HEK293T (cell line): ENCODE measurements around the gene CDH15.

Experiments
- CTCF ChIA-PET: fragments of 350-600 bp; formaldehyde crosslinking; extraction: SDS; loops from one replicate; lab custom pipeline; 2021; ENCODE audit warnings: antibody characterized with exemption, inconsistent platforms; lab: Yijun Ruan, JAX
- POLR2A ChIA-PET: fragments of 350-600 bp; formaldehyde crosslinking; extraction: SDS; loops from one replicate; lab custom pipeline; 2020; ENCODE audit warnings: antibody characterized with exemption, inconsistent platforms; lab: Yijun Ruan, JAX
- DNase-seq: peaks from one replicate; pipeline ENCODE4 v3.0.0; 2012; ENCODE audit warnings: mixed read lengths; ENCODE audit errors: extremely low spot score
- ARNT ChIP-seq: fragments of 450-650 bp; IDR thresholded peaks from 2 replicates; pipeline ENCODE4 v1.6.1; 2017; ENCODE audit warnings: mild to moderate bottlenecking
- BHLHE40 ChIP-seq: fragments of 450-650 bp; IDR thresholded peaks from 2 replicates; pipeline ENCODE4 v1.6.1; 2016; ENCODE audit warnings: mild to moderate bottlenecking, moderate library complexity, borderline replicate concordance
- CTBP1 ChIP-seq: fragments of 450-650 bp; IDR thresholded peaks from 2 replicates; pipeline ENCODE4 v1.6.1; 2016; ENCODE audit warnings: borderline replicate concordance
- ELF4 ChIP-seq: fragments of 450-650 bp; IDR thresholded peaks from 2 replicates; pipeline ENCODE4 v1.6.1; 2017; ENCODE audit warnings: antibody characterized with exemption
- FOXA1 ChIP-seq: fragments of 450-650 bp; IDR thresholded peaks from 2 replicates; pipeline ENCODE4 v1.6.1; 2016; ENCODE audit warnings: mild to moderate bottlenecking
- FOXK2 ChIP-seq: fragments of 450-650 bp; IDR thresholded peaks from 2 replicates; pipeline ENCODE4 v1.6.1; 2016; ENCODE audit warnings: mild to moderate bottlenecking
- FOXM1 ChIP-seq: fragments of 450-650 bp; IDR thresholded peaks from 2 replicates; pipeline ENCODE4 v1.6.1; 2017; ENCODE audit warnings: mild to moderate bottlenecking, borderline replicate concordance
- HDGF ChIP-seq: fragments of 450-650 bp; IDR thresholded peaks from 2 replicates; pipeline ENCODE4 v1.6.1; 2017; ENCODE audit warnings: antibody characterized with exemption, borderline replicate concordance
- L3MBTL2 ChIP-seq: fragments of 450-650 bp; conservative IDR thresholded peaks from 2 replicates; pipeline ENCODE4 v1.6.1; 2016; ENCODE audit warnings: mild to moderate bottlenecking
- LEF1 ChIP-seq: fragments of 450-650 bp; IDR thresholded peaks from 2 replicates; pipeline ENCODE4 v1.6.1; 2017; ENCODE audit warnings: mild to moderate bottlenecking, borderline replicate concordance
- NFRKB ChIP-seq: fragments of 450-650 bp; IDR thresholded peaks from 2 replicates; pipeline ENCODE4 v1.6.1; 2016; ENCODE audit warnings: mild to moderate bottlenecking, moderate library complexity
- SP1 ChIP-seq: fragments of 450-650 bp; IDR thresholded peaks from 2 replicates; pipeline ENCODE4 v1.6.1; 2017
- SUZ12 ChIP-seq: fragments of 450-650 bp; IDR thresholded peaks from 2 replicates; pipeline ENCODE4 v1.6.1; 2016; ENCODE audit warnings: mild to moderate bottlenecking
- TARDBP ChIP-seq: fragments of 450-650 bp; IDR thresholded peaks from 2 replicates; pipeline ENCODE4 v1.6.1; 2016
- ZNF384 ChIP-seq: fragments of 450-650 bp; IDR thresholded peaks from 2 replicates; pipeline ENCODE4 v1.6.1; 2016
- TF ChIP-seq, protein P1 (sequence below): fragments of 450-650 bp; IDR thresholded peaks from 2 replicates; pipeline ENCODE4 v1.6.1; 2016

Gene CDH15

DNA sequence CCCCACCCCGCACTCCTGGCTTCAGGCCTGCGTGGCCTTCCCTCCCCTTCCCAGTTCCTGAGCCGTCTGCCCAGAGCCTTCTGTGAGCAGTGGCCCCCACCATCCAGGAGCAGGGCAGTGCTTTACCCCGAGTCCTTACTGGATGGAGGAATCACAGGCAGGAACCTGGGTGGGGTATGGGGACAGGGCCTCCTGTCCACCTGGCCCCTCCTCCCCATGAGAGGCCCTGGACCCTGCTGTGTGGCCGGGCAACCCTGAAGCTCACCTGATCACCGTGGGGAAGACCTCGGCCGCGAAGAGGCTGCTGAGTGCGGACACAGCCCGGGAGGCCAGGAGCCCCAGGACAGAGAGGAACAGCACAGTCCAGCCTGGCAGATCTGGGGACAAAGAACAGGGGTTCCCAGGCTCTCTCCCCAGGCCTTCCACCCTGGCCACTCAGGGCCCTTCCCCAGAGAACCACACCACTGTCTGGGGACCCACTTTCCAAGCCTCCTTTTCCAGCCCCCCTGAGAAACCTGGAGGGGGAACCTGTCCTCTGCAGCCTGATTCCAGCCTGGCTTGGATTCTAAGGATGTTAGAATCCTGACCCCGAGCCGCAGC, 25.6 kb downstream of the CDH15 start:
- no peak for DNase-seq
- ChIA-PET CTCF (no interaction called here), POLR2A (interaction anchor here (1.9 kb wide), 1 partner anchor 20 kb away, joined by 6 read pairs; the partner anchor contains the start of gene ZNF778)
- TF ChIP-seq L3MBTL2 (no peak), CTBP1 (no peak), FOXM1 (no peak), SP1 (no peak), ARNT (no peak), ZNF384 (no peak), TARDBP (no peak), FOXA1 (no peak), LEF1 (no peak), SUZ12 (no peak), BHLHE40 (no peak), NFRKB (no peak), FOXK2 (no peak), ELF4 (no peak), HDGF (no peak)
- TF ChIP-seq, protein P1, sequence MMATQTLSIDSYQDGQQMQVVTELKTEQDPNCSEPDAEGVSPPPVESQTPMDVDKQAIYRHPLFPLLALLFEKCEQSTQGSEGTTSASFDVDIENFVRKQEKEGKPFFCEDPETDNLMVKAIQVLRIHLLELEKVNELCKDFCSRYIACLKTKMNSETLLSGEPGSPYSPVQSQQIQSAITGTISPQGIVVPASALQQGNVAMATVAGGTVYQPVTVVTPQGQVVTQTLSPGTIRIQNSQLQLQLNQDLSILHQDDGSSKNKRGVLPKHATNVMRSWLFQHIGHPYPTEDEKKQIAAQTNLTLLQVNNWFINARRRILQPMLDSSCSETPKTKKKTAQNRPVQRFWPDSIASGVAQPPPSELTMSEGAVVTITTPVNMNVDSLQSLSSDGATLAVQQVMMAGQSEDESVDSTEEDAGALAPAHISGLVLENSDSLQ, result no peak

- POLR2A ChIA-PET, result interaction anchor here (1.9 kb wide), 1 partner anchor 20 kb away, joined by 6 read pairs; the partner anchor contains the start of gene ZNF778
- TF ChIP-seq LEF1 (no peak), BHLHE40 (no peak), CTBP1 (no peak), ARNT (no peak), ZNF384 (no peak), FOXK2 (no peak), L3MBTL2 (no peak), FOXM1 (no peak), NFRKB (no peak), HDGF (no peak), SP1 (no peak)
- DNase-seq, result no peak
- CTCF ChIA-PET, result no interaction called here
These were observed 26.3 kb downstream of the CDH15 start for GRCh38 chr16:89197633-89198416.

DNA sequence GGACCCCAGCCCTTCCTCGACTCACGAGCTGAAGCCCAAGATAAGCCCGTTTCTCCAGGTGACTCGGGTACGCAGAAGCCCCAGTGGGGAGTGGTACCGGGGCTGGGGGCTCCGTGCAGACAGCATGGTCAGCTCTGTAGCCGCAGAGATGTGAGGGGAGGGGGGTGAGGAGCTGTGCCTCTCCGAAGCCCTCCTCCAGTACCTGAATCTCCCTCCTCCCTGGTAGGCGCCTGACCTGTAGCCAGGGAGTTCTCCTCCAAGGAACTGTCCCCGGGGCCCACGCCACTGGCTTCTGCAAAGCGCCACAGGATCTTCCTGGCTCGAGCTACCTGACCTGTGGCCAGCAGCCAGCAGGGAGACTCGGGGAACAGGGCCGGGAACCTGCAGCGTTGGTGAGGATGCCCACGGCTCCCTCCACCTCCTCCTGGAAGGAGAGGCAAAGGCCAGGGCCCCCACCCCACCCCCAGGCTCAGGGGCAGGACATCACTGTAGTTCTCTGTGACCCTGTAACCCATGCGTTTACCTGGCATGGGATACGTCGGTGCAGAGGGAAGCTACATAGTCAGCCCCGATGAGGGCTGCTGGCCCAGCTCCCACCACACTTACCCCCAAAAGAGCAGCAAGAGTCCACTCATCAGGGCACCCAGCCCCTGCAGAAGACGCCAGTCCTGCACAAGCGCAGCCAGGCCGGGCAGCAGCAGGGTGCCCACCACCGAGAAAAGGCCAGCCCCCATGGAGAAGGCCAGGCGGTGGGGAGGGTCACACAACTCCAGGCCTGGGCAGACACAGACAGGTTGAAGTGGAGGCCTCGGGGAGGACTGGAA, 27.1 kb downstream of the CDH15 start:
- TF ChIP-seq TARDBP (no peak), SUZ12 (no peak), HDGF (no peak), LEF1 (no peak), ARNT (no peak), BHLHE40 (no peak), CTBP1 (no peak)
- TF ChIP-seq, protein P1, result no peak
- ChIA-PET POLR2A (interaction anchor here (1.9 kb wide), 1 partner anchor 19 kb away, joined by 6 read pairs; the partner anchor contains the start of gene ZNF778), CTCF (no interaction called here)
- no peak for DNase-seq

DNA sequence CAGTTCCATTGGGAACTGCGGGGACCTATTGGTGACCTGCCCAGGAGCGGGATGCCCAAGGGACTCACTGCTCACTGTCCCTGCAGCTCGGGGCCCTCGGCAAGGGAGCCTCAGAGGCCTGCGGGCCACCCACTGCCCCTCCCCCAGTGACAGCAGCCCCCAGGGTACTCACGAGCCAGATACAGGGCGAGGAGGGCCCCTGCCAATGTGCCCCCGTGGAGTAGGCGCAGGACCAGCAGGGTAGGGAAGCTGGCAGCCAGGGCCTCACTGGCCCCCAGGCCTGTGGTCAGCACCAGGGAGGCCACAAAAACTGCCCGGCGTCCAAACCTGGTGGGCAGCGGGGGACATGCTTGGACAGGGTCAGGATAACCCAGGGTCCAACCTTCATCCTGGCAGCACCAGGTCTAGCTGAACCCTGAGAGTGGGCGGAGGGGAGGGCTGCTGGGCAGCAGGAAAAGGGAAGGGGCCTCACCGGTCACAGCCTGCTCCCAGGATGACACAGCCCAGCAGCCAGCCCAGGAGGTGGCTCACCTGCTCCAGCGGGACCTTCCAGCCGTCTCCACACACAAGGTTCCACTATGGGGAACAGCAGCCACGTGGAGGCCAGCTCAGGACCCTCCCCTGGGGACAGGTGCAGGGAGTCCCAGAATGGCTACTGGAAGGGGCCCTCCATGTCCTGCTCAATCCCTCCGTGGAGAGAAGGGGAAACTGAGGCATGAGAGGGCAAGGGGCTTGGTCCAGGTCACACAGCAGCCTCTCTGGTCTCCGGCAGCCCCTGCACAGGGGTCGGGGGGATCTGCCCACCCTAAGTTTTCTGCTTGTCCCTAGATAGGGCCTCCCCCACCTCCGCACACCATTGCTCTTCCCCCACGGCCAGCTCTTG, 27.9 kb downstream of the CDH15 start:
- TF ChIP-seq SP1, result no peak
- no peak for TF ChIP-seq ELF4
- no peak for DNase-seq
- POLR2A ChIA-PET, result interaction anchor here (1.9 kb wide), 1 partner anchor 18 kb away, joined by 6 read pairs; the partner anchor contains the start of gene ZNF778
- CTCF ChIA-PET, result no interaction called here

DNA sequence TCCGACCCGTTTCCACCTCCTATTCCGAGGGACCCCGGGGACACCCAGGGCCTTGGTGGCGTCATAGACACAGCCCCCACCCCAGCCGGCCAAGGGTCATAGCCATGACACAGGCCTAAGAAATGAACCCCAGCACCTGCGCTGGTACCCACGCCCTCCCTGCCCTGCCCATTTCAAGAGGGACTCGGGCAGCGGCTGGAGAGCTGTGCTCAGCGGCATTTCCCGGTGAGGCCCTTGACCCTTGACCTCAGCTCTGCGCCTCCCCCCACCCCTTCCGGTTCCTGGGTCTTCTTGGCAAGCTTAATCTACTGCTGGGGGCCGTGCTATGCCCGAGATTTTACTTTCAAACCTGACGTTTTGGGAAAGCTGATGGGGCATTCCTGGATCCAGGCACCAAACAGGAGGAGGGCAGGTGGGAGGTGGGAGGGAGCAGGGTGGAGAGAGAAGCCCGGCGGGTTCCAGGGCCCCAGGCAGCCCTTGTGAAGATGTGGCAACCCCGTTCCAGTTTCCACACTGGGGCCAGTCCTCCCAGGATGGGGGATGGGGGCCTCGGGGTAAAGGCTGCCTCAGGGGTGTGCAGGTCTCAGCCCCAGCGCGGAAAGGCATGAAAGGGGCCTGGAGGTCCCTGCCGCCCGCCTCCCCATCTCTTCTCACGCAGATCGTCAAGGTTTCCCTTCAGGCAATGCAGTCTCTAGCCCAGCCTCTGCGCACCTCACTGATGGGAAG, 28.7 kb downstream of the CDH15 start, which contains the start of gene SLC22A31:
SLC22A31 (minus strand) TSS at position 414 of the 726 bp plus-strand sequence; CDS start at position 378, 36 bp downstream.
- CTCF ChIA-PET, result no interaction called here
- POLR2A ChIA-PET, result no interaction called here
- TF ChIP-seq ELF4, result no peak
- TF ChIP-seq NFRKB, result no peak
- TF ChIP-seq L3MBTL2, result no peak
- no peak for TF ChIP-seq LEF1
- no peak for TF ChIP-seq SUZ12
- TF ChIP-seq, protein P1, result no peak
- no peak for TF ChIP-seq FOXA1
- TF ChIP-seq FOXM1, result no peak
- no peak for TF ChIP-seq BHLHE40
- no peak for TF ChIP-seq HDGF
- no peak for TF ChIP-seq FOXK2
- no peak for TF ChIP-seq ZNF384
- TF ChIP-seq SP1, result no peak
- no peak for TF ChIP-seq ARNT
- no peak for TF ChIP-seq CTBP1
- TF ChIP-seq TARDBP, result no peak
- no peak for DNase-seq
